BJ (cell line): ENCODE results near the gene ATP8A2. TPM values are rescaled to one million over a fixed set of nuclear protein-coding genes. Genes with fewer than 3 reads are reported as not detected.

ENCODE experiments used
- CTCF ChIA-PET: fragments of 350-600 bp; formaldehyde crosslinking; extraction: SDS; loops from one replicate; lab custom pipeline; 2021; ENCODE audit warnings: antibody characterized with exemption, inconsistent platforms; lab: Yijun Ruan, JAX
- POLR2A ChIA-PET: fragments of 300-600 bp; sonication (Branson Sonifier 250); formaldehyde crosslinking; extraction: SDS; loops from one replicate; lab custom pipeline; 2021; ENCODE audit warnings: antibody characterized with exemption; lab: Charles Lee
- DNase-seq: peaks from one replicate; pipeline ENCODE4 v3.0.0-alpha.2; 2011; ENCODE audit warnings: low read depth
- H3K27me3 ChIP-seq: 2 replicates; pipeline ENCODE4 v1.6.0; 2011; ENCODE audit warnings: low read length; ENCODE audit not compliant: control insufficient read depth, insufficient read depth
- H3K36me3 ChIP-seq: 2 replicates; pipeline ENCODE4 v1.5.1; 2011; ENCODE audit warnings: low read length; ENCODE audit not compliant: control insufficient read depth, insufficient read depth
- H3K4me3 ChIP-seq: 2 replicates; pipeline ENCODE4 v1.5.1; 2011; ENCODE audit warnings: low read depth, mild to moderate bottlenecking, control low read depth, low read length
- polyA plus RNA-seq: library from polyadenylated mRNA; depleted of rRNA; stranded (reverse); fragments of >200 nt; gene quantifications from 2 replicates; pipeline ENCODE4 v1.2.3, GENCODE V29; 2011
- TF ChIP-seq, protein P1 (sequence below): IDR thresholded peaks from 2 replicates; pipeline ENCODE4 v1.5.1; 2011; ENCODE audit warnings: low read depth, mild to moderate bottlenecking, control low read depth, inconsistent platforms, low read length, moderate library complexity; ENCODE audit not compliant: insufficient read depth

ATP8A2 gene
- polyA plus RNA-seq, 1 experiment, result 0.02 TPM

DNA sequence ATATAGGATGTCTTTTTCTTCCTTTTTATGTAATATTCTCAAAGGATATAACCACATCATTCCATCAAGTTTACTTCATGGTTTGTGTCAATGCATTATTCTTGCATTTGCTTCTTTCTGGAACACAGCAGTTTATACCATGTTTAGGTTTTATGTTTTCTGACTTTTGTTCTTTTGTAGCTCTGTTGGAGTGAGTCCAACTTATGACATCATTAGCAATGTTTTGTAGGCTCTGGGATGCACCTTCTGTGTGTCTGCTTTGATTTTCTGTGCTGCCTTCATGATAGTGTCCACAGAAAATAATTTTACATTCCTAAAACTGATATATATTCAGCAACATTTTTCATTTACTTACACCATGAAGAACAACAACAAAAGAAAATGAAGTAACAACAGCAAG, 611.1 kb downstream of the ATP8A2 start:
- H3K4me3 ChIP-seq, result no peak overlapping the region
- no peaks in the 10 kb centered on the region for H3K27me3 ChIP-seq
- no peak for DNase-seq
- H3K36me3 ChIP-seq, result no peaks in the 10 kb centered on the region
- TF ChIP-seq, protein P1, sequence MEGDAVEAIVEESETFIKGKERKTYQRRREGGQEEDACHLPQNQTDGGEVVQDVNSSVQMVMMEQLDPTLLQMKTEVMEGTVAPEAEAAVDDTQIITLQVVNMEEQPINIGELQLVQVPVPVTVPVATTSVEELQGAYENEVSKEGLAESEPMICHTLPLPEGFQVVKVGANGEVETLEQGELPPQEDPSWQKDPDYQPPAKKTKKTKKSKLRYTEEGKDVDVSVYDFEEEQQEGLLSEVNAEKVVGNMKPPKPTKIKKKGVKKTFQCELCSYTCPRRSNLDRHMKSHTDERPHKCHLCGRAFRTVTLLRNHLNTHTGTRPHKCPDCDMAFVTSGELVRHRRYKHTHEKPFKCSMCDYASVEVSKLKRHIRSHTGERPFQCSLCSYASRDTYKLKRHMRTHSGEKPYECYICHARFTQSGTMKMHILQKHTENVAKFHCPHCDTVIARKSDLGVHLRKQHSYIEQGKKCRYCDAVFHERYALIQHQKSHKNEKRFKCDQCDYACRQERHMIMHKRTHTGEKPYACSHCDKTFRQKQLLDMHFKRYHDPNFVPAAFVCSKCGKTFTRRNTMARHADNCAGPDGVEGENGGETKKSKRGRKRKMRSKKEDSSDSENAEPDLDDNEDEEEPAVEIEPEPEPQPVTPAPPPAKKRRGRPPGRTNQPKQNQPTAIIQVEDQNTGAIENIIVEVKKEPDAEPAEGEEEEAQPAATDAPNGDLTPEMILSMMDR, result no peak
- CTCF ChIA-PET, result no interaction called here
- POLR2A ChIA-PET, result no interaction called here

DNA sequence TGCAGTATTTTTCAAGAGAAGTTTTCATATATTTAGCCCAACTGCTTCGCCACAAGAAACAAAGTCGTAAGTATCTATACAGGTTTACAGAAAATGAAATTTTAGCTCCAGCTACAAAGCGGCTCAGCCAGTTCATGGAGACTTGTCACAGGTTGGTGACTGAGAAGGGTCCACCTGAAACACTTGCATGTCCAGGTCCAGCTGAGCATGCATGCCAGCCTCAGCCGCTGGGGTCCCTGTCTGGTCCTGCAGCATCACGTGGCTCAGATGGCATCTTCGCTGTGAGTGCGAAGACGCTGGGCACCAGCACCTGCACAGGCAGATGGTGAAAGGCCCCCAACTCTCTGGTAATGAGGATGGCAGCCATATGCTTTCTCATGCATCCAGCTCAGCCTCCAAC, 616.2 kb downstream of the ATP8A2 start:
- ChIA-PET POLR2A (no interaction called here), CTCF (interaction anchor here (0.9 kb wide), 1 partner anchor 74 kb away, joined by 3 read pairs; no protein-coding TSS in a partner anchor)
- TF ChIP-seq, protein P1, result no peak

DNA sequence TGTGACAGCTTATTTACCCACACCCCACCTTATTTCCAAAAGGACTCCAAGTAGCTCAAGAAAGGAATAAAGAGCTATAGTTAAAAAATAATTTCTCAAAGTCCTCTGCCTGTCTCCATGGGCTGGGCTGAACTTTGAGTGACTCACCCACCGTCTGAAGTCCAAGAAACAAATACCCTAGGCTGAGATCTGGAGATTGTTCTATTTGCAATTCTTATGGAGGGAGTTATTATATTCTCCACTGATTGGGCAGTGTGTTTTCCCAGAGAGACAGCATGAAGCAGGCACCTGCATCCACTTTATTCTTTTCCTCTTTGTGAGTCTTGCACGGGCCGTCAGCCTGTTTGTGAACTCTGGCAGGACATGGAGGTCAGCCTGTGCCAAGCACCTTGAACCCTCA, 616.9 kb downstream of the ATP8A2 start:
- TF ChIP-seq, protein P1, result no peak
- Histone ChIP-seq H3K27me3 (no peaks in the 10 kb centered on the region), H3K36me3 (no peaks in the 10 kb centered on the region), H3K4me3 (no peak overlapping the region)
- POLR2A ChIA-PET, result no interaction called here
- DNase-seq, result no peak
- CTCF ChIA-PET, result interaction anchor here (0.9 kb wide), 1 partner anchor 74 kb away, joined by 3 read pairs; no protein-coding TSS in a partner anchor

More for the DNA sequence above, 616.2 kb downstream of the ATP8A2 start:
- Histone ChIP-seq H3K27me3 (no peaks in the 10 kb centered on the region), H3K36me3 (no peaks in the 10 kb centered on the region), H3K4me3 (no peak overlapping the region)
- no peak for DNase-seq

DNA sequence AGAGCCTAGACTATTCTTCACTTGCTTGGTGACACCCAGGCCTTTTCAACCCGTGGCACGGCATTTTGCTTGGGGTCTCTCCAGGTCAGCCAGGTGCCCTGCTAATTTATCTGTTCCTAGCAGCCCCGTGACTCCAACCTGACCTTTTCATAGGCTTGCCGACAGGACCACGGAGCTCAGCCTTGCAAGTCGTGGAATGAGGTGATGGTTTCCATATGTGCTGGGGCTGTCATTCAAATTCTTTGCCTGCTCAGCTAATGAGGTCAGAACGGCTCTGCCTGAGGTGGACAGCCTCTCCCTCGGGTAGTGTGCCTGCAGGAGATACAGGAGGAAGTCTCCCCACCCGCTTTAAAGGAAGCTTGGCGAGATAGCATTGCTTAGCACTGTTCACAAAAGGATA, 619.0 kb downstream of the ATP8A2 start:
- Histone ChIP-seq H3K36me3 (no peaks in the 10 kb centered on the region), H3K4me3 (no peak overlapping the region), H3K27me3 (no peaks in the 10 kb centered on the region)
- peak; percentile 1 for DNase-seq
- TF ChIP-seq, protein P1, result no peak
- CTCF ChIA-PET, result no interaction called here
- POLR2A ChIA-PET, result no interaction called here

DNA sequence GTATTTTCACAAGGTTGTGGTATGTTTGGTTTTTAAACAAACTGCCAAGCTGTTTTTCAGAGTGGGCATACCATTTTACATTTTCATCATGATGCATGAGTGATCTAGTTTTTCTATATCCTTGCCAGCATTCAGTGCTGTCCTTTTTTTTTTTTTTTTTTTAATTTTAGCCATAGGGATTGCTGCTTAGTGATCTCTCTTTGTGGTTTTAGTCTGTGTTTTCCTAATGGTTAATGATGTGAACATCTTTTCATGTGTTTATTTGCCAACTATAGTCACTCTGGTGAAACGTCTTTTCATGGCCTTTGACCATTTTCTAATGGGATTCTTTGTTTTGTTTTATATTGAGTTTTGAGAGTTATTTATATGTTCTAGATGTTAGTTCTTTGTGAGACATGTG, 620.3 kb downstream of the ATP8A2 start:
- DNase-seq, result no peak
- POLR2A ChIA-PET, result no interaction called here
- no peaks in the 10 kb centered on the region for H3K27me3 ChIP-seq
- CTCF ChIA-PET, result no interaction called here
- no peaks in the 10 kb centered on the region for H3K36me3 ChIP-seq
- TF ChIP-seq, protein P1, result no peak
- no peak overlapping the region for H3K4me3 ChIP-seq
